ENCODE results near the gene MED8. TPM values are rescaled to one million over a fixed set of nuclear protein-coding genes. Genes with fewer than 3 reads are reported as not detected.

MED8 gene
- total and polyA plus RNA-seq, 2 of the 13 experiments (the other 11 are each of a cell fraction or from before 2014, with no cell fraction given): 16.9 to 77.4 TPM

DNA sequence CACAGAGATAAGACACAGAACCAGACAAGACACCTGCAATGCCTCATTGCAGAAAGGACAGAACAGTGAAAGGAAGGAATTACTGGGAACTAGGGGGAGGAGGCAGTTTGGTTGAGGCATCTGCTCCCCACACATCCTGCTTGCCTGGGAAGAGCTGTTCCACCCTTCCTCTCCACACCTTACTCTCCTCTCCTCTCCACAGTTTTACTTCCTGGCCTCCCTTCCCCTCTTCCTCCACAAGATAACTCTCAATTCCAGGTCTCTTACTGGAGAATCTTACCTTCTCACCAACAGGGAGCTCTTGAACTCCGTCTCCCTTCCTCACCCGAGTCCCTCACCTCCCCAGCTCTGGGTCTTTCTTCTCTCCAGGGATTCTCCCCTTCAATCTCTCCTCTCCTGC lies 23.9 kb downstream of the MED8 start:
- peak overlapping the region; percentile 18; the same call in 1 of the 2 replicates for H3K9ac ChIP-seq (ENCODE audit: insufficient read depth, low read depth, low read length)

More for the DNA sequence above, 23.9 kb downstream of the MED8 start:
- 96% methylated on average over 2 of the region's 2 CpGs for WGBS (ENCODE audit: low lambda C conversion rate)
- in situ Hi-C loops (cut with HindIII; ENCODE audit: extremely low pct_ligation_motif_present, low pct_unique_long_range_greater_than_20kb) (no loop called here), intact Hi-C loops (cut with micrococcal nuclease; ENCODE audit: unreplicated experiment) (no loop called here)
- BruUV-seq (replicated peaks): no TSS peak
- H3K27ac ChIP-seq (ENCODE audit: extremely low read length, insufficient read depth, low read length): no peak overlapping the region
- FAIRE-seq (no peak), ATAC-seq (no peak), DNase-seq (ENCODE audit: low spot score) (no peak)
- no peaks in the 10 kb centered on the region for H3K9me3 ChIP-seq (ENCODE audit: low read length)
- H2AFZ ChIP-seq (ENCODE audit: low read length): no peak overlapping the region
- TF ChIP-seq ZNF652 (CRISPR knock-in tag; IDR thresholded peaks at IDR 0.05; ENCODE audit: borderline replicate concordance, low read depth) (no peak), SCMH1 (CRISPR knock-in tag; IDR thresholded peaks at IDR 0.05; ENCODE audit: borderline replicate concordance) (no peak), KDM5A (IDR thresholded peaks at IDR 0.05; ENCODE audit: borderline replicate concordance, low read length) (no peak), HMG20B (CRISPR knock-in tag; conservative IDR thresholded peaks at IDR 0.05) (no peak), NPAS2 (CRISPR knock-in tag; IDR thresholded peaks at IDR 0.05; ENCODE audit: borderline replicate concordance) (no peak), ZNF878 (CRISPR knock-in tag; IDR thresholded peaks at IDR 0.05) (no peak), ZMAT3 (CRISPR knock-in tag; conservative IDR thresholded peaks at IDR 0.05) (no peak)
- TF ChIP-seq, protein P1, sequence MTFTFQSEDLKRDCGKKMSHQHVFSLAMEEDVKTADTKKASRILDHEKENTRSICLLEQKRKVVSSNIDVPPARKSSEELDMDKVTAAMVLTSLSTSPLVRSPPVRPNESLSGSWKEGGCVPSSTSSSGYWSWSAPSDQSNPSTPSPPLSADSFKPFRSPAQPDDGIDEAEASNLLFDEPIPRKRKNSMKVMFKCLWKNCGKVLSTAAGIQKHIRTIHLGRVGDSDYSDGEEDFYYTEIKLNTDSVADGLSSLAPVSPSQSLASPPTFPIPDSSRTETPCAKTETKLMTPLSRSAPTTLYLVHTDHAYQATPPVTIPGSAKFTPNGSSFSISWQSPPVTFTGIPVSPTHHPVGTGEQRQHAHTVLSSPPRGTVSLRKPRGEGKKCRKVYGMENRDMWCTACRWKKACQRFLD (CRISPR knock-in tag; IDR thresholded peaks at IDR 0.05; ENCODE audit: borderline replicate concordance): no peak
- TF ChIP-seq, protein P2, sequence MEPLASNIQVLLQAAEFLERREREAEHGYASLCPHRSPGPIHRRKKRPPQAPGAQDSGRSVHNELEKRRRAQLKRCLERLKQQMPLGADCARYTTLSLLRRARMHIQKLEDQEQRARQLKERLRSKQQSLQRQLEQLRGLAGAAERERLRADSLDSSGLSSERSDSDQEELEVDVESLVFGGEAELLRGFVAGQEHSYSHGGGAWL (CRISPR knock-in tag; IDR thresholded peaks at IDR 0.05): no peak
- TF ChIP-seq, protein P3, sequence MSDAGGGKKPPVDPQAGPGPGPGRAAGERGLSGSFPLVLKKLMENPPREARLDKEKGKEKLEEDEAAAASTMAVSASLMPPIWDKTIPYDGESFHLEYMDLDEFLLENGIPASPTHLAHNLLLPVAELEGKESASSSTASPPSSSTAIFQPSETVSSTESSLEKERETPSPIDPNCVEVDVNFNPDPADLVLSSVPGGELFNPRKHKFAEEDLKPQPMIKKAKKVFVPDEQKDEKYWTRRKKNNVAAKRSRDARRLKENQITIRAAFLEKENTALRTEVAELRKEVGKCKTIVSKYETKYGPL (CRISPR knock-in tag; IDR thresholded peaks at IDR 0.05): no peak
- peaks cover 76% of the 10 kb centered on the region for H3K4me1 ChIP-seq (ENCODE audit: insufficient read depth, low read length)
- H3K79me2 ChIP-seq (ENCODE audit: insufficient read depth, low read length): peaks cover 25% of the 10 kb centered on the region
- H3K4me3 ChIP-seq (replicated peaks in 1 of 3; ENCODE audit: insufficient read depth in 1 of 3, low read depth in 2 of 3, low read length in 3 of 3): peak overlapping the region in 1 of 3 experiments; percentile 88; a peak in 1 of 6 replicates
- no peaks in the 10 kb centered on the region for H4K20me1 ChIP-seq (ENCODE audit: insufficient read depth, low read length)
- CTCF ChIA-PET (ENCODE audit: low intra/inter-chr PET ratio, low total read pairs): no interaction called here
- no peaks in the 10 kb centered on the region for H3K27me3 ChIP-seq (ENCODE audit: control insufficient read depth in 1 of 2, insufficient read depth in 2 of 2, low read length in 2 of 2)
- H3K4me2 ChIP-seq (ENCODE audit: low read depth, low read length): peak overlapping the region; percentile 92; the same call in 1 of the 2 replicates
- peaks cover 11 to 23% of the 10 kb centered on the region in 2 experiments for H3K36me3 ChIP-seq (replicated peaks in 1 of 2; ENCODE audit: control insufficient read depth in 1 of 2, insufficient read depth in 2 of 2, low read length in 2 of 2)
- POLR2A ChIA-PET: interaction anchor here (3.6 to 3.8 kb wide), 2 partner anchors 16 to 24 kb away, joined by 21 to 32 read pairs; partner anchors contain the start of genes MED8 and SZT2

Measured in HepG2 (cell line).